GM21367 (cell line): ENCODE data around the gene TOP2A.
"Not testable (repeated sequence)": the region's sequence is repeated elsewhere in the genome, so short reads cannot be mapped to it uniquely, and the experiment has no call there.

Experiments used
- ATAC-seq: cut with Tn5 transposase; IDR thresholded peaks from one replicate; pipeline ENCODE4 v1.9.1; 2021; ENCODE audit not compliant: unreplicated experiment

Gene TOP2A

GRCh38 chr17:40431231-40431602, 13.5 kb upstream of the TOP2A start:
- ATAC-seq, result no peak

DNA sequence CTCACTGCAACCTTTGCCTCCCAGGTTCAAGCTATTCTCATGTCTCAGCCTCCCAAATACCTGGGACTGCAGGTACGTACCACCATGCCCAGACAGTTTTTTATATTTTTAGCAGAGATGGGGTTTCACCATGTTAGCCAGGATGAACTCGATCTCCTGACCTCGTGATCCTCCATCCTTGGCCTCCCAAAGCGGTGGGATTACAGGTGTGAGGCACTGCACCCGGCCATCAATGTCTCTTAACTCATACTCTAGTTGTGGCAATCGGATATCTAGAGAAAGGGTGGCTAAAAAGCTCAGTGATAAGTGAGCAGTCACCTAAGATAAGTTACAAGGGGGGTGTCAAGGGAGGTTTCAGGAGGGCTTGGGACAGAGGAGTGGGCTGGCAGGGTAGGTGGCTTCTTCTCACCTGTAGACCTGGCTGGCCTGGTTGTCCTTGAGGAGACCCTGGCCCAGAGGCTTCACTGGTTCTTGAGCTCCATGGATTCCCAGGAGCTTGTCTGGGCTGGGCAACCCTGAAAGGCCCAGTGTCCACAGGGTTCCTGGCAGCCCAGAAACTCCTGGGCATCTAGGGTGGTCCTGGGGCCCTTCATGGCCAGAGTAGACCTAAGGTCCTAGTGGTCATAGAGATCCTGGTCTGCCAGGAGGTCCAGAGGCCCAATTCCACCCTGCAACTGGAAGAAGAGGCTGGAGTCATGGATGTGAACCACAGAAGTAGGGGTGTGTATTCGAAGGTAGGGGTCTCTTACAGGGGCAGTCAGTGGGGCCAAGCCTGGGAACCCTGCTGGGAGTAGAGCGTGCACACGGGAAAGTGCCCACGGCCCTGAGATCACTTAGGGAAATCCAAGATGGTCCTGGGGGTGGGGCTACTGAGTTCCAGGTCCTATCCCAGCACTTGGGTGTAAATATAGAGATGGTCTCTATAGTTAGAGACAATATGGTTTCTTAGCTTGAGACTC, 12.9 kb upstream of the TOP2A start:
- no peak for ATAC-seq

DNA sequence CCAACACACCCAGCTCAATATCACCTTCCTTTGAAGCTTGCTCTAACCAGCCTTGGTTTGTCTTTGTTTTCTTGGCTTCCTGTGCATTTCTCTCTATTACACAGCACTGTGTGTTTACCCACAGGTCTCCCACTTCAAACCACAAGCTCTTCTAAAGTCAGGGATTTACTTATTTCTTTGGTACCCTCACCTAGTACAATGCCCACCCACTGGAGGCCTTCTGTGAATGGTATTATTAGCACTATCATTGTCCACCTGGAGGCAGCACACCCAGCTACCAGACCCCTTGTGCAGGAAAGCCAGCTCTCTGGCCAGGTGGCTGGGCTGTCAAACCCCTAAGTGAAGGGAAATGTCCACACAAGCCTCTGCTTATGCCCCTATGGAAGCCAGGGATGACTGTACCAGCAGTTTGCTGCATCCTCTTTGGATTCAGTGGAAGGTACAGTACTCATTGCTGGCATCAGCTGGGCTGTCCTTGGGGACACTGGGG, 9.4 kb upstream of the TOP2A start:
- no peak for ATAC-seq

GRCh38 chr17:40425741-40426140, 8.0 kb upstream of the TOP2A start:
- ATAC-seq, result no peak

GRCh38 chr17:40422990-40423633, 5.4 kb upstream of the TOP2A start:
- no peak for ATAC-seq

- ATAC-seq, result no peak
Observed at GRCh38 chr17:40419559-40420331, 2.0 kb upstream of the TOP2A start.

GRCh38 chr17:40418428-40418706, 671 bp upstream of the TOP2A start:
- ATAC-seq, result no peak

DNA sequence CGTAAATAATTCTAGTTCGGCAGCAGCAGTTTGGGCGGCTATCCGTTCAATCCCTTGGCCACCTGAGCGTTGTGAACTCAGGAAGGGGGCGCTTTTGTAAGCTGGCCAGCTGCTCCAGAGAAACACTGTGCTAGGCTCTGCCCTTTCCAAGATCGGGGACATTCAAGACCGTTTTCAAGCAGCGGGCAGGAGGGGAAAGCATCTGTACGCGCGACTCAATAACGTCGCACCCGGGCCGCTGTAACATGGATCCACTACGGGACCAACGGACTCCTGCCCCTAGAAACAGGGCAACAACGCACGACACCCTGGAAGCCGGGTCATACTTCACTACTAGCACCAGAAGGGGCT, 463 bp downstream of the TOP2A start:
- no peak for ATAC-seq

DNA sequence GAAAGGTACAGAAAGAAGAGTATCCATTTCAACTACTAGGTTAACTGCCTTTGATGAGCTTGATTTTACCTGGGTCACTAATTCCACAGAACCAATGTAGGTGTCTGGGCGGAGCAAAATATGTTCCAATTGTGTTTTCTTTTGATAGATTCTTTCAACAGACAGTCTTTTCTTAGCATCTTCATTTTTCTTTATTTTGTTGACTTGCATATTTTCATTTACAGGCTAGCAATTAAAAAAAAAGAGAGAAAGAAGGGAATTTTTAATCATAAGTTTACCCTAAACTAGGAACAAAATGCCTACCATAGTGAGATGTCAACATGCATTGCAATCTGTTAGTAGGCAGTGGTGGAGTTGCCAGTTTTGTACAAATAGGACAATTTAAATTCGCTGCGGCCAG, 1.0 kb downstream of the TOP2A start:
- no peak for ATAC-seq

DNA sequence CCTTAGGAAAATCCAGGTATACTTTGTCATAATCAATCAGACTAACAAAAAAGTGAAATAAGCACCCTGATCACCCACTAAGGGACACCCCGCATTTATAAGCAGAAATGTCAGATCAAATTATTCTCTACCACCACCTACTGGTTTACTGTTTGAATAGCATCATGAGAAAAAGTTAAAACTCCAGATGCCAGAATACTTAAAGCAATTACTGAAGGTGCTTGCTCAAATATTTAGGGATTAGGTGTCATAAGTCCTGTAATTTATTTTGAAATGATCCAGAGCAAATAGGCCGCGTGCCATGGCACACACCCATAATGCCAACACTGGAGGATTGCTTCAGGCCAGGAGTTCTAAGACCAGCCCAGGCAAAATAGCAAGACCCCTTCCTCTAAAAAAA, 2.3 kb downstream of the TOP2A start:
- ATAC-seq, result no peak

DNA sequence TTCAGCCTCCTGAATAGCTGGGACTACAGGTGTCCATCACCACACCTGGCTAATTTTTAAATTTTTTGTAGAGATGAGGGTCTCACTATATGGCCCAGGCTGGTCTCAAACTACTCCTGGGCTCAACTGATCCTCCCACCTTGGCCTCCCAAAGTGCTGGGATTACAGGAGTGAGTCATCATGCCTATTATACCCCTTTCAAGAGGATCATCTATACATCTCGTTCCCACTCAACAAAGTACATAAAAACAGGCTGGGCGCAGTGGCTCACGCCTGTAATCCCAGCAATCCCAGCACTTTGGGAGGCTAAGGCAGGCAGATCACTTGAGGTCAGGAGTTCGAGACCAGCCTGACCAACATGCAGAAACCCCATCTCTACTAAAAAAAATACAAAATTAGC, 3.4 kb downstream of the TOP2A start:
- ATAC-seq, result not testable (repeated sequence)

GRCh38 chr17:40412880-40413279, 4.8 kb downstream of the TOP2A start:
- ATAC-seq, result no peak

DNA sequence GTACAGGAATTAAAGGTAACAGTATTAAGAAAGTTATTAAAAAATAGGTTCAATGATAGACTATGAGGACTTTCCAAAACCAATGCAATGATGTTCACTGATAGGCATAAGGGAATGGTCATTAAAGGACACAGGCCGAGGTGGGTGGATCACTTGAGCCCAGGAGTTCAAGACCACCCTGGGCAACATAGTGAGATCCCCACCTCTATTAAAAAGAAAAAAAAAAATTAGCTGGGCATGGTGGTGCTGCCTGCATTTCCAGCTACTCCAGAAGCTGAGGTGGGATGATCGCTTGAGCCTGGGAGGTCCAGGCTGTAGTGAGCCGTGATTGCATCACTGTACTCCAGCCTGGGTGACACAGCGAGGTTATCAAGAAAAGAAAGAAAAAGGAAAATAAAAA, 5.9 kb downstream of the TOP2A start:
- ATAC-seq, result no peak

- ATAC-seq, result no peak
Observed at GRCh38 chr17:40410082-40410481, 7.6 kb downstream of the TOP2A start.

- ATAC-seq, result not testable (repeated sequence)
Observed at GRCh38 chr17:40409540-40409939, 8.2 kb downstream of the TOP2A start.

DNA sequence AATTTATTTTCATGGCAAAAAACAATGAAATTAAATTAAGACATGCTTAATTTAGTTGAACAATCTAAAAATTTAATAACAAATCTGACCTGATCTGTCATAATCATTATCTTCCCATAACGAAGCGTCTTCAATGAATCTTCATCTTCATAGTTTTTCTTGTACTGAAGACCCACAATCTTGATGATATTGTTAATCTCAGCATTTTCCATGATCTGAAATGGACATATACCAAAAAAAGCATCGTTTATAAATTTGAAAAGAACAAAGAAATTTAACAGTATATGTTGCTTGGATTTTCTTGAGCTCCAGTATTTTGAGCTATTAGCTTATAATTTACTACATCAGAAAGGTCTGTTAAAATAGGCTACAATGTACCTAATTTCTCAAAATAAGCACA, 10.2 kb downstream of the TOP2A start:
- ATAC-seq, result no peak

DNA sequence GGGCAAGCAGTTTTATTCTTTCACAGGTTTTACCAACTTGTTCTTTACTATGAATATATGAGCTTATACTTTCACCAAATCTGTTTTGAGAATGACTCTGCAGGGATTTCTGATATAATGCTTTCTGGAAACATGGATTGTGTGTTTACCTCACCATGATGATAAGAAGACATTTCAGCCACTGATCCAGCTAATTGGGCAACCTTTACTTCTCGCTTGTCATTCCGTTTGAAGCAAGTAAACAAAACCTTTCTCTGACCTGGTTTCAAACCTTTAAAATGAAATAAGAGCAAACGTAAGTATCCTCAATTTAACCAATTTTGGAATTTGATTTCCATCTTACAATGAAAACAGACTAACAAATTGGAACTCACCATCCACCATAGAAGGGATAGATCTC, 13.7 kb downstream of the TOP2A start:
- no peak for ATAC-seq

DNA sequence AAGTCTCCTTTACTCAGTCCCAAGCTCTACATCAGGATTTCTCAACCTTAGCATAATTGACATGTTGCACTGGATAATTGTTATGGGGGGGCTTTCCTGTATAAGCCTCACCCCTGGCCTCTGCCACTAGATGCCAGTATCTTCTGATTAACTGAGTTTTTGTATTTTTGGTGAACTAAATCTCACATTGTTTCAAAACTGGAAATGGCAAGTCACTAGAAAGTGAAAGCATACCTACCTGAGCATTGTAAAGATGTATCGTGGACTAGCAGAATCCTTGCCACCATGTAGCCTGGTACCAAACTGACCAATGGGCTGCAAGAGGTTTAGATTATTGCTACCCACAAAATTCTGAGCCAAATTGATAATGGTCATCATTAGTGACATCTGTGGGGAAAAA, 15.0 kb downstream of the TOP2A start:
- ATAC-seq, result no peak

- ATAC-seq, result no peak
Observed at GRCh38 chr17:40399185-40399584, 18.5 kb downstream of the TOP2A start.

DNA sequence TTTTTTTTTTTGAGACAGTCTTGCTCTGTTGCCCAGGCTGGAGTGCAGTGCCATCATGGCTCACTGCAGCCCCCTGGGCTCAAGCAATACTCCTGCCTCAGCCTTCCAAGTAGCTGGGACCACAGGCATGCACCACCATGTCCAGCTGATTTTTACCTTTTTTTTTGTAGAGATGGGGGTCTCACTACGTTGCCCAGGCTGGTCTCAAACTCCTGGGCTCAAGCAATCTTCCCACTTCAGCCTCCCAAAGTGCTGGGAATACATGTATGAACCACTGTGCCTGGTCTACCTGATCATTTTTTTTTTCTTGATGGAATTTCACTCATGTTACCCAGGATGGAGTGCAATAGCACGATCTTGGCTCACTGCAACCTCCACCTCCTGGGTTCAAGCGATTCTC, 31.1 kb downstream of the TOP2A start:
- ATAC-seq, result not testable (repeated sequence)

- no peak for ATAC-seq
Observed at GRCh38 chr17:40382251-40382650, 35.4 kb downstream of the TOP2A start.

DNA sequence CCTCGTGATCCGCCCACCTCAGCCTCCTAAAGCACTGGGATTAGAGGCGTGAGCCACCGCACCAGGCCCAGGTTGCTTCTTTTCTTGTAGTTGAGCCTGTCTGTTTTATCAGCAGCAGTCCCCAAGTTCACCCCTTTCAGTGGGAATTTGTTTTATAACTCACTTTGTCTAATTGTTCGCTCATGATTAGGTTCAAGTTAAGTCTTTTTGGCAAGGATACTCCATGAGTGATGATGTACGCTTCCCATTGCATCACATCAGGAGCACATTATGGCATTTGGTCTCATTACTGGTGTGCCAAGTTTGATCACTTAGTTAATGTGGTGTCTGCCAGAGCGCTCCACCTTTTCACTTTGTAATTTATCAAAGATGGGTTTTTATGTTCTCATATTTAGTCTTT, 38.7 kb downstream of the TOP2A start:
- no peak for ATAC-seq
